Uterus (tissue), 4 donors: ENCODE results near the gene RANBP10. TPM values are rescaled to one million over a fixed set of nuclear protein-coding genes. Genes with fewer than 3 reads are reported as not detected.

Source experiments
- DNase-seq, 2 donors: peaks; one replicate each; pipeline ENCODE4 v3.0.0-alpha.2; 2019 to 2020
- H3K27ac ChIP-seq, 2 donors: fragments of 200-600 bp; sonication (generic); 1 replicate in 1 of 2; 2 replicates in 1 of 2; pipeline ENCODE4 v1.5.1; 2016 to 2018
- H3K27me3 ChIP-seq, 2 donors: fragments of 200-600 bp; sonication (generic); one replicate each; pipeline ENCODE4 v1.5.1; 2018 to 2019; ENCODE audit warnings: control low read depth in 1 of 2
- H3K36me3 ChIP-seq, 2 donors: fragments of 200-600 bp; sonication (generic); one replicate each; pipeline ENCODE4 v1.5.1; 2019; ENCODE audit warnings: control low read depth in 1 of 2
- H3K4me1 ChIP-seq, 2 donors: fragments of 200-600 bp; sonication (generic); one replicate each; pipeline ENCODE4 v1.5.1; 2018 to 2019; ENCODE audit warnings: control low read depth in 1 of 2
- H3K4me3 ChIP-seq, 2 donors: fragments of 200-600 bp; sonication (generic); 1 replicate in 1 of 2; 2 replicates in 1 of 2; pipeline ENCODE4 v1.5.1; 2018 to 2019; ENCODE audit warnings: mild to moderate bottlenecking in 1 of 2
- H3K9me3 ChIP-seq, 2 donors: fragments of 200-600 bp; sonication (generic); one replicate each; pipeline ENCODE4 v1.5.1; 2019; ENCODE audit warnings: control low read depth in 1 of 2
- CTCF ChIP-seq, 4 experiments: fragments of 200-600 bp in 2 of 4; fragments of 450-650 bp in 2 of 4; sonication (generic) in 2 of 4; IDR thresholded peaks; one replicate each; pipeline ENCODE4 v1.5.1; 2016 to 2019; ENCODE audit warnings: antibody characterized with exemption in 4 of 4, mild to moderate bottlenecking in 2 of 4, moderate library complexity in 1 of 4
- POLR2A ChIP-seq, 2 donors: fragments of 450-650 bp; IDR thresholded peaks; one replicate each; pipeline ENCODE4 v1.6.1; 2016; ENCODE audit warnings: antibody characterized with exemption in 2 of 2, mild to moderate bottlenecking in 1 of 2, moderate library complexity in 1 of 2
- intact Hi-C: fragments of 100-400 bp; cut with DNase I; formaldehyde crosslinking; loops from one replicate; pipeline ENCODE4 v1.15.1; 2023; ENCODE audit warnings: low total_unique reads
- total RNA-seq, 4 donors: library from RNA; depleted of rRNA in 3 of 4; stranded (reverse); fragments of >200 nt in 3 of 4; gene quantifications; one replicate each; pipeline versions ENCODE4 v1.1.0 to v1.2.4, GENCODE V29; 2014 to 2023
- donor health status: DM: yes; HTN: yes; CAD: no.

Gene RANBP10
- total RNA-seq, 4 donors from 2014 or later: 4.9 to 22.7 (median 8.5) TPM

GRCh38 chr16:67834242-67834614 lies 27.9 kb upstream of the RANBP10 start:
- intact Hi-C loops: no loop called here
- TF ChIP-seq CTCF (IDR thresholded peaks at IDR 0.05) (no peak), POLR2A (IDR thresholded peaks at IDR 0.05) (no peak)
- Histone ChIP-seq H3K4me1 (no peaks in the 10 kb centered on the region), H3K27ac (peak overlapping the region; percentile 69 to 87), H3K36me3 (no peaks in the 10 kb centered on the region), H3K9me3 (no peaks in the 10 kb centered on the region), H3K27me3 (no peaks in the 10 kb centered on the region), H3K4me3 (peak overlapping the region; percentile 89 to 93)
- DNase-seq: no peak

GRCh38 chr16:67833415-67834241 lies 27.3 kb upstream of the RANBP10 start:
- TF ChIP-seq POLR2A (IDR thresholded peaks at IDR 0.05): peak; percentile 57 to 75
- peak in 2 of 4 experiments; percentile 5 to 28 for TF ChIP-seq CTCF (IDR thresholded peaks at IDR 0.05)
- Histone ChIP-seq H3K4me3 (peak overlapping the region; percentile 89 to 93), H3K27ac (peak overlapping the region; percentile 69 to 87), H3K9me3 (no peaks in the 10 kb centered on the region), H3K4me1 (no peaks in the 10 kb centered on the region), H3K36me3 (no peaks in the 10 kb centered on the region), H3K27me3 (no peaks in the 10 kb centered on the region)
- intact Hi-C loops: no loop called here
- peak; percentile 95 to 96 for DNase-seq

GRCh38 chr16:67833030-67833414 lies 26.7 kb upstream of the RANBP10 start:
- DNase-seq: no peak
- Histone ChIP-seq H3K36me3 (no peaks in the 10 kb centered on the region), H3K27ac (peak overlapping the region; percentile 69 to 87), H3K4me1 (no peaks in the 10 kb centered on the region), H3K9me3 (no peaks in the 10 kb centered on the region), H3K4me3 (peak overlapping the region; percentile 89 to 93), H3K27me3 (no peaks in the 10 kb centered on the region)
- no peak for TF ChIP-seq POLR2A (IDR thresholded peaks at IDR 0.05)
- TF ChIP-seq CTCF (IDR thresholded peaks at IDR 0.05): no peak
- intact Hi-C loops: no loop called here

- no peak for DNase-seq
- TF ChIP-seq CTCF (IDR thresholded peaks at IDR 0.05) (no peak), POLR2A (IDR thresholded peaks at IDR 0.05) (no peak)
- H3K27me3 ChIP-seq: no peaks in the 10 kb centered on the region
- H3K9me3 ChIP-seq: no peaks in the 10 kb centered on the region
- no peak overlapping the region for H3K27ac ChIP-seq
- intact Hi-C loops: no loop called here
- H3K36me3 ChIP-seq: no peaks in the 10 kb centered on the region
- no peaks in the 10 kb centered on the region for H3K4me1 ChIP-seq
- no peak overlapping the region for H3K4me3 ChIP-seq
Observed at GRCh38 chr16:67828651-67829050, 22.3 kb upstream of the RANBP10 start.

- no peaks in the 10 kb centered on the region for H3K9me3 ChIP-seq
- H3K4me1 ChIP-seq: no peaks in the 10 kb centered on the region
- H3K27me3 ChIP-seq: no peaks in the 10 kb centered on the region
- H3K36me3 ChIP-seq: no peaks in the 10 kb centered on the region
- no peak for DNase-seq
- TF ChIP-seq CTCF (IDR thresholded peaks at IDR 0.05) (no peak), POLR2A (IDR thresholded peaks at IDR 0.05) (no peak)
- intact Hi-C loops: no loop called here
- H3K27ac ChIP-seq: no peak overlapping the region
- no peak overlapping the region for H3K4me3 ChIP-seq
Observed at GRCh38 chr16:67825906-67826305, 19.5 kb upstream of the RANBP10 start.
